Stimulated activated CD8-positive, alpha-beta memory T cell treated with anti-CD3 and anti-CD28 coated beads, Interleukin-7, amount 100 ng/mL, for 24 hours (primary cell): ENCODE results near the gene KAT2A.
A peak's percentile ranks its signal among the peaks of the same experiment; 100 is the strongest.

Experiments used
- DNase-seq: peaks from one replicate; pipeline ENCODE4 v3.0.0-alpha.2; 2020; ENCODE audit warnings: low read depth

KAT2A gene

GRCh38 chr17:42135664-42136653, 14.8 kb upstream of the KAT2A start:
- DNase-seq = no peak

- DNase-seq = no peak
Measured at GRCh38 chr17:42135151-42135550, 14.0 kb upstream of the KAT2A start.

- no peak for DNase-seq
Measured at GRCh38 chr17:42133461-42134041, 12.4 kb upstream of the KAT2A start.

GRCh38 chr17:42132941-42133340, 11.8 kb upstream of the KAT2A start:
- no peak for DNase-seq

GRCh38 chr17:42131981-42132432, 10.8 kb upstream of the KAT2A start:
- DNase-seq = no peak

- DNase-seq = no peak
Measured at GRCh38 chr17:42131232-42131631, 10.1 kb upstream of the KAT2A start.

- no peak for DNase-seq
Measured at GRCh38 chr17:42130310-42130936, 9.3 kb upstream of the KAT2A start.

GRCh38 chr17:42129109-42129837, 8.1 kb upstream of the KAT2A start:
- no peak for DNase-seq

- no peak for DNase-seq
Measured at GRCh38 chr17:42127414-42127813, 6.2 kb upstream of the KAT2A start.

- DNase-seq = no peak
Measured at GRCh38 chr17:42126836-42127235, 5.7 kb upstream of the KAT2A start.

GRCh38 chr17:42125565-42125964, 4.4 kb upstream of the KAT2A start:
- DNase-seq = no peak

- DNase-seq = no peak
Measured at GRCh38 chr17:42124256-42124655, 3.1 kb upstream of the KAT2A start.

- no peak for DNase-seq
Measured at GRCh38 chr17:42122371-42123303, 1.5 kb upstream of the KAT2A start, which contains the start of gene HSPB9. HSPB9 (plus strand) TSS chr17:42122804; CDS start chr17:42122851, 47 bp downstream.

- DNase-seq = no peak
Measured at GRCh38 chr17:42120161-42120769, 902 bp downstream of the KAT2A start.

- no peak for DNase-seq
Measured at GRCh38 chr17:42119301-42119700, 1.9 kb downstream of the KAT2A start.

- DNase-seq = no peak
Measured at GRCh38 chr17:42118545-42118944, 2.6 kb downstream of the KAT2A start.

- no peak for DNase-seq
Measured at GRCh38 chr17:42118126-42118510, 3.0 kb downstream of the KAT2A start.

GRCh38 chr17:42117397-42118125, 3.6 kb downstream of the KAT2A start:
- no peak for DNase-seq

GRCh38 chr17:42116705-42117396, 4.3 kb downstream of the KAT2A start:
- peak; percentile 60 for DNase-seq
